Retina (tissue), 1 donor: ENCODE results near the gene WDR18.

Experiments used
- DNase-seq: peaks from one replicate; pipeline ENCODE4 v3.0.0-alpha.2; 2016

WDR18 gene

DNA sequence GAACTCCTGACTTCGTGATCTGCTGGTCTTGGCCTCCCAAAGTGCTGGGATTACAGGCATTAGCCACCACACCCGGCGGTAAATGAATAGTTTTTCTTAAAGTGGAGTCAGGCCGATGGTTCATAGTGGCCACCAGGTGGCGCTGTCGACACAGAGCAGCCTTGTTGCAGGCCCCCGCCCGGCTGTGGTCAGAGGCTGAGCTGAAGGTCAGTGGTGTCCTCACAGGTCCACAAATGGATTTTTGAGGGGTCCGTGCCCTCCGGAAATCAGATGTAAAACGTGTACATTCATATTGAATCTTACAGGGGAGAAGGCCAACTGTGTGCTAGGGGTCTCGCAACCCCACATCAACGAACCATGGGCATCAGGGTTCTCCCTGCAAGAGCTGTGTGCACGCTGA, 13.4 kb upstream of the WDR18 start:
- DNase-seq, result no peak

DNA sequence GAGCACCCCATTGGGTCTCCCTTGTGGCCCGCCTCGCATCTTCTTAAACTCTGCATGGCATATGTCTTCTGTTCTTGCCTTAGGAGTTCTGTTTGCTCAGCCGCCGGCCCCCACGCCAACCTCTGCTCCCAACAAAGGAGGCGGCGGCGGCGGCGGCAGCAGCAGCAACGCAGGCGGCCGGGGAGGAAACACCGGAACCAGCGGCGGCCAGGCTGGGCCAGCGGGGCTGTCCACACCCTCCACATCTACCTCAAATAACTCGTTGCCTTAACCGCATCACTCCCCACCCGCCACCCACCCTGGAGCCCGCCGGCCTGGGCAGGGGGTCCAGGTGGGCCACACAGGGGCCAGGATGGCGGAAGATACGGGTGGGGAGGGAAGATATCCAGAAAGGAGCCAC, 12.3 kb upstream of the WDR18 start:
- DNase-seq, result no peak

DNA sequence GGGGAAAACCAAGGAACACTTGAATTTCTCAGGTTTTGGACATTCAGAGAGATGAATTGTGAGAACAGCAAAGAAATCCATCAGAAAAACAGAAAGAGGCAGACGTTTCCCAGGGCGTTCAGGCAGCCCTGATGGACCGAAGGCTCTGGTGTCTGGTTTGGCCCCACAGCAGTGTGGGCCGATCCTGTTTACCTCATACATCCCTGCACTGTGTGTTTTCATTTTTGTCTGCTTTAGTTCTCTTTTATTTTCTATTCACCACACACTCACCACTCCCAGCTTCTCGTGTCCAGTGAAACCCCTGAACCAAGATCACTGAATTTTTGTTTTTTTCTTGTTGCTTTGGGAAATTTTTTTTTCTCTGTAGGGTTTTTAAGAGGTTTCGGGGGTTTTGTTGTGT, 11.9 kb upstream of the WDR18 start:
- DNase-seq, result no peak

DNA sequence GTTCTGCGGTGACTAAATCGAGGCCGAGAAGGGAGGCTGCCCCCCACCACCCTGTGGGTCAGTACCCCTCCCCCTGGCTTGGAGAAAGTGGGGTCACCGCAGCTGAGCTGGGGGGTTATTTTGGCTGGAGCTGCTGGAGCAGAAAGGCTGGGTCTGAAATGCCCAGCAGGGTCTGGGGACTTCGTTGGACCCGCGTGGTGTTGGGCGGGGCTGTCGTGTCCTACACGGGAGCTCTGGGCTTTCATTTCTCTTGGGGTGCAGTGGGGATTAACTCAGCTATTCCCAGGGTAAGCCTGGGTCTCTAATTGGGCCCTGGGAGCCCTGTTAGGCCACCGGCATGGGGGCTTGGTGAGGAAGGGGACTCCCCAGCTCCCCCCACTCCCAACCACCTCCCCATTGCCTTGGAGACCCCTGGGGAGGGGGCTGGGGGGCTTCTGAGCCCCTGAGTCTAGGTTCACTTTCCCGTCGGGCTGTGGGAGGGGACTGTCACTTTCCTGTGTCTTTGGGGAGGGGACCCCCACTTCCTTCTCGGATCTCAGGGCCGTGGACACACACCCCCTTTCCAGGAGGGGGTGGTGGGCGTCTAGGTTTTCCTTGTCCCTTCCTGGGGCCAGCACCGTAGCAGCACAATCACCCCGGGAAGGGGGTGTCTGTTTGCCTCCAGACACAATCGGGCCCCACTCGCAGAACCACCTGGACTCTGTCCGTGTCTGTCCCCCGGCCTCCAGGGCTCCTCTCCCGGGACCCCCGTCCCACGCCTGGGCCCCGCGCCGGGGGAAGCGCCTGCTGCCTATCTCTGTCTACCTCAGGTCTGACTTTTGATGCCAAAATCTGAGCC, 10.2 kb upstream of the WDR18 start:
- DNase-seq, result no peak

DNA sequence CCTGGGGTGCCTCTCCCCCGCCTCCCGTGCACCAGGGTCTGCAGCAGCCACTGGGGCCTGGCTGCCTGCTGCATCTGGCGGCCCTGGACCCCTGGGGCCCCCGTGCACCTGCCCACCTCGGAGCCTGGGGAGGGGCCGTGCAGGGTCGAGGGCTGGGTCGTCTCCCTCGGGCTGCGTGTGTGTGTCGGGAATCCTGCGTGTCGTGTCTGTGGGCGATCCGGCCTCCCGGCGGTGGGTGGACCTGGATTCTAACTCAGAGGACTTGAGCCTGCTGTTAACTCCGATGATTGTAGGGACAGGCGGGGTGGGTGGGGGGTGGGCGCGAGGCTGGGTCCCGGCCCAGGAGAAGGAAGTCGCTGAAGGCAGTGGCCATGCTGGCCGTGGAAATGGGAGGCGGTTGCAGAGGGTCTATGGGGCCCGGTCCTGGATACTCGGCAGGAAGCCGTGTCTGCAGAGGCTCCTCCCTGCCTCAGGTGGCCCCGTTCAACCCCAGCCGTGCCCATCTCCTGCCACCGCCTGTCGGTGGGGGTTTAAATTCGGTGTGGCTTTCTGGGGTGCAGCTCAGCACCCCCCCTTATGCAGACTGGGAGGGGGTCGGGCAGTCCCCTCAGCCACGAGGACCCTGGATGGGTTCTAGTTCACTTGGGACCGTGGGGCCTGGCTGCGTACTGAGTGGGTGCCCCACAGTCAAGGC, 9.4 kb upstream of the WDR18 start:
- no peak for DNase-seq

DNA sequence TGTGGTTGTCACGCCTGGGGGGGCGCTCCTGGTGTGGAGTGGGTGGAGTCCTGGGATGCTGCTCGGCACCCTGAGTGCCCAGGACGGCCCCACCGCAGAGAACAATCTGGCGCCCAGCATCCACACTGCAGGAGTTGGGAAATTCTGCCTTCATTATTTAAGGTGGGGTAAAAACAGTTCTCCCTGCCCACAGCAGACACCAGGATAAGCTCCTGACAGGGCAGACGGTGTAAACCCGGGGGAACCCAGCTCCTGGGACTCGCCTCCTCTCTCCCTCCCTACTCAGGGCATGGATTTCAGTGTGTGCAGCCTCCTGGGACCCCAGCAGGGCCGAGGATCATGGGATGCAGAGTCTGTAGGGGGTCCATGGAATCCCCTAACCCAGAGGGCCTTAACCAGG, 7.7 kb upstream of the WDR18 start:
- DNase-seq, result no peak

DNA sequence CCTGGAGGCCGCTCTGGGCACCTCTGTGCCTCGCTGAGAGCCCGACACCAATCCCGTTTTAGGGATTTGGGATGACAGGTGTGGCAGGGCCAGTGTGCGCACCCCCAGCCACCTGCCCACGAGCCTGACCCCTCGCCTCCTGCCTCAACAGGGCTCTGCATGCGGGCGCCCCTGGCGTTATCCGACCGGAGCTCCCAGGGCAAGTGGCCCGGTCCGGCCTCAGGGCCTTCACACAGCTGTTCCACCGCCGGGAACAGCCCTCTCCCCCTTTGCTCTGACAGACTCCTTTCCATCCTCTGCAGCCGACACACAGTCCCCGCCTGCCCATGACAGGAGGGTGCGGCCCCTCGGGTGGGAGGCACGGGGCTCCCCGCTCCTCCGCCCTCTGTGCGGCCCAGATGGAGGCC, 7.1 kb upstream of the WDR18 start:
- DNase-seq, result no peak

DNA sequence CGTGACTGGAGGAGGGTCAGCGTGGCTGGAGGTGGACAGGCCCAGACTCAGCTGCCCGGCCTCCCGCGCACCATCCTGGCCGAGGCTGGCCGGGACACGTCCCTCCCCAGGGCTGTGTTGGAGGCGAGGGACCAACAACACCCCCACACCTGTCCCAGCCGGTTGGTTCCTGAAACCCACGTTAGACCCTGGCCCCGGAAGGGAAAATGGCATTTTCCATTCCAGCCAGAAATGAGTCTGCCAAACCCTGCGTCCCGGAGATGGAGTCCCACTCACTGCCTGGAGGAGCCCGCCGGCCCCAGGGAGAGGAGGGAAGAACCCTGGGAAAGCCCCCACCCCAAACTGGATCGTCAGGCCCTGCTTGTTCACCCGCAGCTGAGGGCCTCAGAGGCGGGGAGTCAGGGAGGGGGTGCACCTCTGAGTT, 4.8 kb upstream of the WDR18 start:
- no peak for DNase-seq

DNA sequence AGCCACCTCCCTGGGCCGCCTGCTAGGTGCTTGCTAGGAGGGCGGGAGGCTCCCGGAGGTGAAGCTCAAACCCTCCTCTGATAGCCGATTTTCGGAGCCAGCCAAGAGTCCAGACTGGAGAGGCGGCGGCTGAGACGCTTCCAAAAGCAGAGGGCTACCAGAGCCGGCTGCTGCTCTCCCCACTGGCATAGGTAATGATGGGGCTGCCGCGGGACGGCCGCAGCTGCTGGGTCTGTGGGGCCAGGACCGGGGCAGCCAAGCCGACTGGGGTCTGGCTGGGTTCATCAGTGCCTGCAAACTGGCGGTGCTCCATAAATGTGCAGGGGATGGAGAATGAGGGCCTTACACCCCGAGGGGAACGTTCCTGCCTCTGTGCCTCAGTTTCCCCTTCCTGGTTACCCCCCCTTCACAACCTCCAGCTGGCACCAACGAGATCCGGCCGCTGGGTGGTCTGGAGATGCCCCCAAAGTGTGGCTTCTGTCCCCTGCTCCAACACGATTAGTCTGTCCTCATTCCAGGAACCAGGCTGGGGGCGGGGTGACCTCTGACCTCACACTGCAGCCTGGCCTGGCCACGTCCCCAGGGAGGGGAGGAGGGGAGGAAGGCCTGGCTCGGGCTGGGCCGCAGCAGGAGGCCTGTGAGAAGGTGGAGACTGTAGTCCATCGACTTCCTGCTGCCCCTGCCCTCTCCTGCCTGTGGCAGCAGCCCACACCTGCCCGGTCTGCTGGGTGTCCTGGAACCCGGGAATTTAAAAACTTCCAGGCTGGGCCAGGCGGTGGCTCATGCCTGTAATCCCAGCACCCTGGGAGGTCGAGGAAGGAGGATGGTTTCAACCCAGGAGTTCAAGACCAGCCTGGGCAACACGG, 3.8 kb upstream of the WDR18 start:
- DNase-seq, result peak; percentile 42

DNA sequence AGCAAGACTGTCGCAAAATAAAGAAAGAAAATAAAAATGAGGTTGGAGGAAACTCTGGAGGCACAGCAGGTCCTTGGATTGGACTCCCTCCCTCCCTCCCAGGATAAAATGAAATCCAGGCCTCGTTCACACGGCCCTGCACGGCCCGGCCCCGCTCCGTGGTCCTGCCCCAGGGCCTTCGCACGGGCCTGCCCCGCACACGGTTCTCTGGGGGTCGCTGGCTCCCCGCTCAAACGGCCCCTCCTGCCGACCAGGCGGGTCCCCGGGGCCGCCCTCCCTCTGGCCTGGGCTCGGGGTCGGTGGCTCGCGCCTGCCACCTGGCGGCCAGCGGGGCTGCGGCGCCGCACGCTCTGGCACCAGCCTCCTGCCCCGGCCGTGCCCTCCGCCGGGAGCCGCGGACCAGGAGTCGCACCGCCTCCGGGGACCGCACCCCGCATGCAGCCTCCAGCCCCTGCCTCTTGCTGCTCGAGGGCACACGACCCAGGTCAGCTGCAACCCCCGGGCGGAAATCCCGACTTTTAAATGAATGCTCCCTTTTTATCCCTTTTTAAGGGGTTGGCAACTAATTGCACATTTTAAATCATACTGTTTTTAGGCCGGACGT, 1.5 kb upstream of the WDR18 start:
- peak; percentile 89 for DNase-seq

DNA sequence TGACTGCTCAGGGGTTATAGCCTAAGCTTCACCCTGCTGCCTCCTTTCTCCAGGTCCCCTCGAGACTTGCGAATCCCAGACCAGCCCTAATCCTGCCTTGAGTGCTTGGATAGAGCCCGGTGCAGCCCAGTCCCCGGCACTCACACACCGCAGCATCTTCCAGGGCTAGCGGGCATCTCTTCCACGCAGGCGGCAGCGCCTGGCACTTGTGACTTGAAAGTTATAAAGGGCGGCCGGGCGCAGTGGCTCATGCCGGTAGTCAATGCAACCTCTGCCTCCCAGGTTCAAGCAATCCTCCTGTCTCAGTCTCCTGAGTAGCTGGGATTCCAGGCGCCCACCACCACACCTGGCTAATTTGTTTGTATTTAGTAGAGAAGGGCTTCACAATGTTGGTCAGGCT, 1.9 kb downstream of the WDR18 start:
- no peak for DNase-seq

DNA sequence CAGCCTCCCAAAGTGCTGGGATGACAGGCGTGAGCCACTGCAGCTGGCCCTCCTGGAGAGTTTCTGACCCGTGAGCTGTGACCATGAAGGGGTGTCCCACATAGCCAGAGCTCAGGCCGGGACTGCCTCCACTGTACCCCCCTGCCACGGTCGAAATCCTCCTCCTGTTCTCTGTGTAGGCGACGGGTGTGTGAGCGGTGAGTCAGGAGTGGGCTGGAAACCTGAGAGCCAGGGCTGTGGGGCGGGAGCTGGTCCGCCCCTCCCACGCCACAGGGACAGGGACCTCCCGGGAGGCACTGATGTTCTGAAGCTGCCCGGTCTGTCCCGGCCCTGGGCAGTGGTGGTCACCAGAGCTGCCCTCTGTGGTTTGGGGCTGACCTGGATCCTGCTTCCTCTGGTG, 3.9 kb downstream of the WDR18 start:
- no peak for DNase-seq

DNA sequence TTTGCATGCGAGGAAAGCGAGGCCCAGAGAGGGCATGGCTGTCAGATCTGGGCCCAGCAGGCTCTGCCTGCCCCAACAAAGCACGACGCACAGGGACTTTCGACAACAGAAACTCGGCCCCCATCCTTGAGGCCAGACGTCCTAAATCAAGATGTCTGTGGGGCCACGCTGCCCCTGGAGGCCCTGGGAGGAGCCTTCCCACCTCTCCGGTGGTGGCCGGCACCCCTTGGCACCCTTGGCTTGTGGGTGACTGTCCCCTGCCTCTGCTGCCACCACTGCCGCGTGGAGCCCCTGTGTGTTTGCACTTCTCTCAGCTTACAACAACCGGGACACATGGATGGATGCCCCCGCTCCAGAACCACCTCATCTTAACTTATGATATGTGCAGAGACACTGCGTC, 4.4 kb downstream of the WDR18 start:
- no peak for DNase-seq

DNA sequence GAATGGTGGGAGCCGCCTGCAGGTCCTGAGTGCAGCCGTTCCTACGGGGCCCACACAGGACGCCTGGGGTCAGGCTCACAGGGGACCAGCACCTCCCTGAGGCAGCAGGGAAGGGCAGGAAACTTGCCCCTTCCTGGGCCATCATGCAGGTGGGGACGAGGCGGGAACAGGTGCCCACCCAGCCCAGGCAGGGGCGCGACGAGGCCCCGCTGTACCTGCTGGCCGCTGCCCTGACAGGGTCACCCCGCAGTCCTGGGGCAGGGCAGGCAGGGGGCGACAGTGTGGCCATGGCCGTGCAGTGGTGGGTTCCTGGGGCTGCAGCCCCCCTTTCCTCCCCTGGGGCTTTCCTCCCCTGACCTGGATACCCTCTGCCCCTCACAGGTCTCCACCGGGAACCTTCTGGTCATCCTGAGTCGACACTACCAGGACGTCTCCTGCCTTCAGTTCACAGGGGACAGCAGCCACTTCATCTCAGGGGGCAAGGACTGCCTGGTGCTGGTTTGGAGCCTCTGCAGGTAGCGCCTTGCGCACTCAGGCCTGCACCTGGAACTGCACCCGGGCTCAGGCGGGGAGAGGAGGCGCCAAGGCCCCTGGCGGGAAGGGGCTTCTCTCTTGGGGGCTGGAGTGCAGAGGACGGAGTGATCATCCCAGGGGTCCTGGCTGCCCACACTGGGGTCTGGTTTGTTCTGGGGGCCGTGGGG, 5.4 kb downstream of the WDR18 start:
- no peak for DNase-seq

DNA sequence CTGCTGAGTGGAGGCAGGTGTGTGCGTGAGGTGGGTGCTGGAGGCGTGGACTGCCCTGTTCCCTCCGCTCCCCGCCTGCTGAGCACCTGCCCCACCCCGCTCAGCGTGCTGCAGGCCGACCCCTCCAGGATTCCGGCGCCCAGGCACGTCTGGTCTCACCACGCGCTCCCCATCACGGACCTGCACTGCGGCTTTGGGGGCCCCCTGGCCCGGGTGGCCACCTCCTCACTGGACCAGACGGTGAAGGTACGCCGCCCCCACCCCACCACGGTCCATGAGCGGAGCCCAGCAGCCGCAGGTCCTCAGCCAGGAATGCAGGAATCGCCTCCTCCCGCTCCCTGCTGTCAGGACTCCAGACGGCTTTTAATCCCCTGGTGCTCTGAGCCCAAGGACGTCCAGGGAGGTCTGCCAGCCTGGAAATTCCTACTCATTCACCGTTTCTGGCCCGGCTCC, 6.0 kb downstream of the WDR18 start:
- no peak for DNase-seq

DNA sequence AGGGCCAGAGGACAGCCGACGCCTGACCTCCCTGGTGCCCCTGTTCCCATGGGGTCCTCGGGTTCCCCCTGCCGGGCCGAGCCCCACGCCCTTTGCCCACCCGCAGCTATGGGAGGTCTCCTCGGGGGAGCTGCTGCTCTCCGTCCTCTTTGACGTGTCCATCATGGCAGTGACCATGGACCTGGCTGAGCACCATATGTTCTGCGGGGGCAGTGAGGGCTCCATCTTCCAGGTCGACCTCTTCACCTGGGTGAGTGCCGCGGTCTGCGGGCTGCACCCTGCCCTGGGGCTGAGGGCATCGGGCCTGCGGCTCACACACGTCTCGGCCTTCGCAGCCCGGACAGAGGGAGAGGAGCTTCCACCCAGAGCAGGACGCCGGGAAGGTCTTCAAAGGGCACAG, 6.6 kb downstream of the WDR18 start:
- DNase-seq, result no peak

DNA sequence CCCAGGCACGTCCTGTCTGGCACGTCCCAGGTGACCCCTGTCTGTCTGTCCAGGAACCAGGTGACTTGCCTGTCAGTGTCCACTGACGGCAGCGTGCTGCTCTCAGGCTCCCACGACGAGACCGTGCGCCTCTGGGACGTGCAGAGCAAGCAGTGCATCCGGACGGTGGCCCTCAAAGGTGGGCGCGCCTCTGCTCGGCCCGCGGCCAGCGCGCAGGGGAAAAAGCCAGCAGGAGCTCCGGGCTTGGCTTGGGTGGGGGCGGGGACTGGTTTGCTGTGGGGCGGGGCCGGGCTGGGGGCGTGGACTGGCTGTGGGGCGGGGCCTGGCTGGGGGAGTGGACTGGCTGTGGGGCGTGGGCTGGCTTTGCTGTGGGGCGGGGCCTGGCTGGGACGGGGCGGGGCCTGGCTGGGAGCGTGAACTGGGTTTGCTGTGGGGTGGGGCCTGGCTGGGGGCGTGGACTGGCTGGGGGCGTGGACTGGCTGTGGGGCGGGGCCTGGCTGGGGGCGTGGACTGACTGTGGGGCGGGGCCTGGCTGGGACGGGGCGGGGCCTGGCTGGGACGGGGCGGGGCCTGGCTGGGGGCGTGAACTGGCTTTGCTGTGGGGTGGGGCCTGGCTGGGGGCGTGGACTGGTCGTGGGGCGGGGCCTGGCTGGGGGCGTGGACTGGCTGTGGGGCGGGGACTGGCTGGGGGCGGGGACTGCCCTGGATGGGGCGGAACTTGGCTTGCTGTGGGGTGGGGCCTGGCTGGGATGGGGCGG, 7.2 kb downstream of the WDR18 start:
- DNase-seq, result no peak

DNA sequence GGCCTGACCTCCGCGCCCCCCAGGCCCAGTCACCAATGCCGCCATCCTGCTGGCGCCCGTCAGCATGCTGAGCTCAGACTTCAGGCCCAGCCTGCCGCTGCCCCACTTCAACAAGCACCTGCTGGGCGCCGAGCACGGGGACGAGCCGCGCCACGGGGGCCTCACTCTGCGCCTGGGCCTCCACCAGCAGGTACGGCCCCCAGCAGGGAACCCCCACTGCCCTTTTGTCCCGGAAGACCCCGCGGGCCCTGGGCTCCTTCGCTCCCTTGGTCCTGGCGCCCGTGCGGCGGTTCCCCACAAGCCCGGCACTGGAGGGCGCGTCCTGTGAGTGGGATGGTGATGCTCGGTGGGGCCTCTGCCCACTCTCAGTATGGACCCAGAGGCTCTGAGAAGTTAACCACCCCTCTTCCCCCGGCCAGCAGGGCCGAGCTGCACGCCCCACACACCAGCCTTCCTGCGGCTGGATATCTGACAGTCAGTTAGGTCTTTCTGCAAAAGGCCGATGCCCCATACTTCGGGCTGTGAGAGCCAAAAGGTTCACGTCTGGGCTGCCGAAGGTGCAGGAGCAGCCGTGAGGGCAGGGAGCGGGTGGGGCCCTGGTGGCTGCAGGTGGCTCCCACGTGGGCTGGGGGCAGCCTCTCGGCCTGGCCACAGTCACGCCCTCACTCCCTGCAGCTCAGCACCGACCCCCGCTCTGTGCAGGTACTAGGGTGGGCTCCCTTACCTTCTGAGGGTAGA, 8.0 kb downstream of the WDR18 start:
- no peak for DNase-seq

DNA sequence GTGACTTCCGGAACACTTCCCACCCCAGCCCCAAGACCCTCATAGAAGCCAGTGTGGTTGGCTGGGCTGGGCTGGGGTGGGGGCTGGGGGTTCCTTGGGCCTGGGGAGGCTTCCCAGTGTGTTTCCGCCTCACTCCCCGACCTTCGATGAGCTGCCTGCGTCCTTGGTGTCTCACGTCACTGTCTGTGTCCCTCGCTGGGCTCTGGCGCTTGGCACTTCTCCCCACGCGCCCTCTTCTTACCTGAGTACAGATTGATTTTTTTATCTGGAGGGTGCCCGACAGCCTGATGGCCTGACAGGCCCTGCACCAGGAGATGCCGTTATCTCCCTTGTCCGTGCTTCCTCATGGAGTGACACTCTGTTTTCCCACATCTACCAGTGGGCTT, 8.5 kb downstream of the WDR18 start:
- DNase-seq, result no peak

DNA sequence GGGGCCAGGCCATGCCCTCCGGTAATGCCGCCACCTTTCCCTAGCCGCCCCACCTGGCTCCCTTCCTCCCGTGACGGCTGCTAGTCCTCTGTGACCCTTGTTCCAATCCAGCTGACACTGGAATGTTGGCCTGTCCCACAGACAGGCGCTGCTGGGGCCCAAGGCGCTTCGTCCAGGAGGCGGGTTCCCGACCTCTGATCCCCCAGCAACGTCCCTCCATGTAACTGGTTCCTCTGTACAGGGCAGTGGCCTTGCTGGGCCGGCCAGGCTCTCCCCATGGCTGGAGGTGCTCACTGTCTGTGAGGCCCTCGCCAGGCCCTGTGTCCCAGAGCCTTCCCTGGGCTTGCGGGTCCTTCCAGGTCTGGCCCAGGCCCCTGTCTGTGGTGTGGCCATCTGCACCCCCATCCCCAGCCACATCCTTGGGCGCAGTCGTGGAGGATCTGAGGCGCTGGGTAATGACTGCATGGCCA, 9.3 kb downstream of the WDR18 start:
- DNase-seq, result no peak
